Measurements from ENCODE around the gene ULK1. TPM values are rescaled to one million over a fixed set of nuclear protein-coding genes. Genes with fewer than 3 reads are reported as not detected.

ULK1 gene
- 19.3 TPM for polyA plus RNA-seq (2013, experiment 1 of 2)
- polyA plus RNA-seq (2013, experiment 2 of 2): 19.9 TPM

DNA sequence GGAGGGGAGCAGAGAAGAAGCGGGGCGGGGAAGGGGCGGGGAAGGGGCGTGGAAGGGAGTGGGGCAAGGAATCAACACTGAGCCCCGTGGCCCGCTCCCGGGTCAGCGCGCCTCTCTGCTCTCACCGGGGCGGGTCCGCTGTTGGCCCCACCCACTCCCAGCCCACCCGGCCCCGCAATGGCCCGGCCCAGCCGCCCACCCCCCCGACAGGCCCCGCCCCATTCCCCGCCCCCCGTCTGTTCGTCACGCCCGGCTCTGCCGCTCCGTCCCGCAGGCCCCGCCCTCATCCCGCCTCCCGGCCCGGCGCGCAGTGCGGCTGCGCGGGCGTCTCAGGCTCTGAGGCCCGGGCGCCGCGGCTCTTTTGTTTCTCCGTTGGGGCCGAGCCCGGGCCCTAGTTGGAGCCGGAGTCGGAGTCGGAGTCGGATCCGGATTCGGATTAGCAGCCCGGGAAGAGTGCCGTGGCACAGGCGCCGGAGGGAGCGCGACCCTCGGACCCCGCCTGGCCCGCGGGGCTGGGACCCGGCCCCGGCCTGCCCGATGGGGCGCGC lies at the start of gene ULK1:
TSS of gene ULK1 (plus strand) at position 310 of the 548 bp plus-strand sequence. CDS start 380 bp downstream, outside the sequence.
- H2BK15ac ChIP-seq (replicated peaks; ENCODE audit: low read depth): no peak within 1 kb of the TSS
- WGBS (ENCODE audit: extremely low coverage, insufficient coverage, low lambda C conversion rate): no CpG with 5 or more reads among the region's 64 CpGs

GRCh38 chr12:131844656-131845055 lies 49.8 kb upstream of the ULK1 start:
- H3K79me2 ChIP-seq (ENCODE audit: control insufficient read depth, insufficient read depth, low read length): no peaks in the 10 kb centered on the region
- H3K4me2 ChIP-seq (ENCODE audit: low read length): no peak overlapping the region
- DNase-seq: no peak
- no peak overlapping the region for H3K4me3 ChIP-seq (ENCODE audit: low read length)
- H2BK15ac ChIP-seq (replicated peaks; ENCODE audit: low read depth): no peak overlapping the region
- no peak overlapping the region for H4K8ac ChIP-seq (ENCODE audit: low read depth, low read length)
- no peak overlapping the region for H2AK5ac ChIP-seq (ENCODE audit: low read length)
- H2BK120ac ChIP-seq (ENCODE audit: low read depth, low read length): no peak overlapping the region
- H4K5ac ChIP-seq (ENCODE audit: low read length): no peak overlapping the region
- no peak overlapping the region for H3K9ac ChIP-seq (ENCODE audit: low read length)
- H3K27ac ChIP-seq (ENCODE audit: low read depth, low read length): no peak overlapping the region
- no peaks in the 10 kb centered on the region for H3K36me3 ChIP-seq (ENCODE audit: control insufficient read depth, insufficient read depth, low read length)
- H3K4me1 ChIP-seq (ENCODE audit: control insufficient read depth, low read depth, low read length): no peaks in the 10 kb centered on the region
- WGBS (ENCODE audit: extremely low coverage, insufficient coverage, low lambda C conversion rate): no CpG with 5 or more reads among the region's 25 CpGs
- no peak overlapping the region for H2BK5ac ChIP-seq (ENCODE audit: low read length)
- H3K56ac ChIP-seq (ENCODE audit: low read length): no peak overlapping the region
- no peak overlapping the region for H3K18ac ChIP-seq (ENCODE audit: low read length)
- H3K23ac ChIP-seq (ENCODE audit: low read length): no peak overlapping the region
- no peaks in the 10 kb centered on the region for H3K27me3 ChIP-seq (ENCODE audit: insufficient read depth, low read length, poor library complexity)
- no peak overlapping the region for H3K4ac ChIP-seq (ENCODE audit: low read depth, low read length)
- H3K79me1 ChIP-seq (ENCODE audit: low read length): no peaks in the 10 kb centered on the region

More for the DNA sequence above, at the start of gene ULK1:
- H3K27ac ChIP-seq (ENCODE audit: low read depth, low read length): no peak within 1 kb of the TSS
- no peak within 1 kb of the TSS for H4K5ac ChIP-seq (ENCODE audit: low read length)
- peaks cover 9% of the 10 kb centered on the region for H3K79me1 ChIP-seq (ENCODE audit: low read length)
- H3K79me2 ChIP-seq (ENCODE audit: control insufficient read depth, insufficient read depth, low read length): peaks cover 4% of the 10 kb centered on the region
- peak within 1 kb of the TSS; percentile 91 for H3K4me2 ChIP-seq (ENCODE audit: low read length)
- no peak within 1 kb of the TSS for H4K8ac ChIP-seq (ENCODE audit: low read depth, low read length)
- H3K23ac ChIP-seq (ENCODE audit: low read length): no peak within 1 kb of the TSS
- H3K9ac ChIP-seq (ENCODE audit: low read length): peak within 1 kb of the TSS; percentile 85
- peak within 1 kb of the TSS; percentile 93 for H3K18ac ChIP-seq (ENCODE audit: low read length)
- no peak within 1 kb of the TSS for H2AK5ac ChIP-seq (ENCODE audit: low read length)
- no peaks in the 10 kb centered on the region for H3K4me1 ChIP-seq (ENCODE audit: control insufficient read depth, low read depth, low read length)
- H3K56ac ChIP-seq (ENCODE audit: low read length): peak within 1 kb of the TSS; percentile 85
- DNase-seq: peak; percentile 94
- no peaks in the 10 kb centered on the region for H3K36me3 ChIP-seq (ENCODE audit: control insufficient read depth, insufficient read depth, low read length)
- H3K4me3 ChIP-seq (ENCODE audit: low read length): peak within 1 kb of the TSS; percentile 72
- H3K27me3 ChIP-seq (ENCODE audit: insufficient read depth, low read length, poor library complexity): no peaks in the 10 kb centered on the region
- H2BK5ac ChIP-seq (ENCODE audit: low read length): no peak within 1 kb of the TSS
- peak within 1 kb of the TSS; percentile 39 for H2BK120ac ChIP-seq (ENCODE audit: low read depth, low read length)
- peak within 1 kb of the TSS; percentile 89 for H3K4ac ChIP-seq (ENCODE audit: low read depth, low read length)

DNA sequence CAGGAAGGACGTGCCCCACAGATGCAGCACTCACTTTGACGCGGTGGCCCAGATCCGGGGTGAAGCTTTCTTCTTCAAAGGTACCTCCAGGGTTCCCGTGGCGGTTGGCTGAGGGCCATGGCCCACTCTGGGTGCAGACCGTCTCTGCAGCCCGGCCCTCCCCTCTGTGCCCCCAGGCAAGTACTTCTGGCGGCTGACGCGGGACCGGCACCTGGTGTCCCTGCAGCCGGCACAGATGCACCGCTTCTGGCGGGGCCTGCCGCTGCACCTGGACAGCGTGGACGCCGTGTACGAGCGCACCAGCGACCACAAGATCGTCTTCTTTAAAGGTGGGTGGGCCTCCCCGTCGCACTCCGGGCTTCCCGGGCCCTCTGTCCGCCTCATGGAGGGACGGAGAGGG lies 49.3 kb upstream of the ULK1 start:
- no peak overlapping the region for H3K56ac ChIP-seq (ENCODE audit: low read length)
- H4K5ac ChIP-seq (ENCODE audit: low read length): no peak overlapping the region
- no peaks in the 10 kb centered on the region for H3K79me2 ChIP-seq (ENCODE audit: control insufficient read depth, insufficient read depth, low read length)
- no peak overlapping the region for H3K23ac ChIP-seq (ENCODE audit: low read length)
- H3K4ac ChIP-seq (ENCODE audit: low read depth, low read length): no peak overlapping the region
- no peak overlapping the region for H3K9ac ChIP-seq (ENCODE audit: low read length)
- no peak overlapping the region for H3K4me3 ChIP-seq (ENCODE audit: low read length)
- H2BK5ac ChIP-seq (ENCODE audit: low read length): no peak overlapping the region
- H2AK5ac ChIP-seq (ENCODE audit: low read length): no peak overlapping the region
- WGBS (ENCODE audit: extremely low coverage, insufficient coverage, low lambda C conversion rate): no CpG with 5 or more reads among the region's 29 CpGs
- H3K18ac ChIP-seq (ENCODE audit: low read length): no peak overlapping the region
- H3K4me1 ChIP-seq (ENCODE audit: control insufficient read depth, low read depth, low read length): no peaks in the 10 kb centered on the region
- no peaks in the 10 kb centered on the region for H3K36me3 ChIP-seq (ENCODE audit: control insufficient read depth, insufficient read depth, low read length)
- no peak overlapping the region for H4K8ac ChIP-seq (ENCODE audit: low read depth, low read length)
- H3K27ac ChIP-seq (ENCODE audit: low read depth, low read length): no peak overlapping the region
- no peak overlapping the region for H2BK120ac ChIP-seq (ENCODE audit: low read depth, low read length)
- H3K27me3 ChIP-seq (ENCODE audit: insufficient read depth, low read length, poor library complexity): no peaks in the 10 kb centered on the region
- no peak overlapping the region for H3K4me2 ChIP-seq (ENCODE audit: low read length)
- H2BK15ac ChIP-seq (replicated peaks; ENCODE audit: low read depth): no peak overlapping the region
- no peak for DNase-seq
- H3K79me1 ChIP-seq (ENCODE audit: low read length): no peaks in the 10 kb centered on the region

GRCh38 chr12:131847456-131847855 lies 47.0 kb upstream of the ULK1 start:
- Histone ChIP-seq H3K36me3 (ENCODE audit: control insufficient read depth, insufficient read depth, low read length) (no peaks in the 10 kb centered on the region), H2BK15ac (replicated peaks; ENCODE audit: low read depth) (no peak overlapping the region), H2BK5ac (ENCODE audit: low read length) (no peak overlapping the region), H3K27ac (ENCODE audit: low read depth, low read length) (no peak overlapping the region), H3K79me1 (ENCODE audit: low read length) (no peaks in the 10 kb centered on the region), H4K5ac (ENCODE audit: low read length) (no peak overlapping the region), H3K18ac (ENCODE audit: low read length) (no peak overlapping the region), H3K4ac (ENCODE audit: low read depth, low read length) (no peak overlapping the region), H3K23ac (ENCODE audit: low read length) (no peak overlapping the region), H3K79me2 (ENCODE audit: control insufficient read depth, insufficient read depth, low read length) (no peaks in the 10 kb centered on the region), H2AK5ac (ENCODE audit: low read length) (no peak overlapping the region), H3K27me3 (ENCODE audit: insufficient read depth, low read length, poor library complexity) (no peaks in the 10 kb centered on the region), H3K4me2 (ENCODE audit: low read length) (no peak overlapping the region), H4K8ac (ENCODE audit: low read depth, low read length) (no peak overlapping the region), H3K9ac (ENCODE audit: low read length) (no peak overlapping the region), H3K4me3 (ENCODE audit: low read length) (no peak overlapping the region), H2BK120ac (ENCODE audit: low read depth, low read length) (no peak overlapping the region), H3K4me1 (ENCODE audit: control insufficient read depth, low read depth, low read length) (no peaks in the 10 kb centered on the region), H3K56ac (ENCODE audit: low read length) (no peak overlapping the region)
- no CpG with 5 or more reads among the region's 10 CpGs for WGBS (ENCODE audit: extremely low coverage, insufficient coverage, low lambda C conversion rate)
- DNase-seq: no peak

- Histone ChIP-seq H2AK5ac (ENCODE audit: low read length) (no peak overlapping the region), H2BK15ac (replicated peaks; ENCODE audit: low read depth) (no peak overlapping the region), H3K79me2 (ENCODE audit: control insufficient read depth, insufficient read depth, low read length) (no peaks in the 10 kb centered on the region), H3K9ac (ENCODE audit: low read length) (no peak overlapping the region), H3K36me3 (ENCODE audit: control insufficient read depth, insufficient read depth, low read length) (no peaks in the 10 kb centered on the region), H3K27ac (ENCODE audit: low read depth, low read length) (no peak overlapping the region), H3K79me1 (ENCODE audit: low read length) (no peaks in the 10 kb centered on the region), H3K4me3 (ENCODE audit: low read length) (no peak overlapping the region), H4K8ac (ENCODE audit: low read depth, low read length) (no peak overlapping the region), H3K4me2 (ENCODE audit: low read length) (no peak overlapping the region), H3K4me1 (ENCODE audit: control insufficient read depth, low read depth, low read length) (no peaks in the 10 kb centered on the region), H3K4ac (ENCODE audit: low read depth, low read length) (no peak overlapping the region), H3K56ac (ENCODE audit: low read length) (no peak overlapping the region), H2BK120ac (ENCODE audit: low read depth, low read length) (no peak overlapping the region), H3K27me3 (ENCODE audit: insufficient read depth, low read length, poor library complexity) (no peaks in the 10 kb centered on the region), H3K23ac (ENCODE audit: low read length) (no peak overlapping the region), H2BK5ac (ENCODE audit: low read length) (no peak overlapping the region), H4K5ac (ENCODE audit: low read length) (no peak overlapping the region), H3K18ac (ENCODE audit: low read length) (no peak overlapping the region)
- WGBS (ENCODE audit: extremely low coverage, insufficient coverage, low lambda C conversion rate): no CpG with 5 or more reads among the region's 24 CpGs
- DNase-seq: no peak
These were observed 45.7 kb upstream of the ULK1 start for GRCh38 chr12:131848753-131849152.
